NCI-H2196 treated with DMSO at 0.1 percent for 48 hours (cell line): ENCODE results near the gene MRPL17.
A peak's percentile ranks its signal among the peaks of the same experiment; 100 is the strongest.

Experiments used
- DNase-seq: peaks from one replicate; lab custom pipeline; 2025; ENCODE audit not compliant: unreplicated experiment; lab: John Stamatoyannopoulos, UW

Gene MRPL17

GRCh38 chr11:6655020-6655789 is 27.9 kb downstream of the MRPL17 start:
- no peak for DNase-seq

GRCh38 chr11:6654281-6655019 is 28.7 kb downstream of the MRPL17 start:
- no peak for DNase-seq

DNA sequence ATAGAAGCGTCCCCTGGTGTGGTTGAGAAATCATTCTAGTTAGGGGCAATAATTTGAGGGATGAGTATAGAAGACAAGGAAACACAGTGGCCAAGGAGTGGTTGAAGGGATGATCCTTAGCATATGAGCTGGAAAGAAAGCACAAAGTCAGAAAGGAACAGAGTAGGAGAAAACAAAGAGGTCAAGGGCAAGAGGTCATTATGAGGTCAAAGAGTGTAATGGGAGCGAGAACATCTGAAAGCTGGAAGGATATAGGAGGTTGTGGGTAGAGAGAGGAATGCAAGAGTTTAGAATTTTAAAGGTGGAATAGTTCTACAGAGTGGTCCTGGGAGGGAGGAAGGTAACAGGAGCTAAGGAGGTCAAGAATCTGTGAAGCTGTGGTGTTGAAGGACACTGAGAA is 29.5 kb downstream of the MRPL17 start:
- DNase-seq, result no peak

DNA sequence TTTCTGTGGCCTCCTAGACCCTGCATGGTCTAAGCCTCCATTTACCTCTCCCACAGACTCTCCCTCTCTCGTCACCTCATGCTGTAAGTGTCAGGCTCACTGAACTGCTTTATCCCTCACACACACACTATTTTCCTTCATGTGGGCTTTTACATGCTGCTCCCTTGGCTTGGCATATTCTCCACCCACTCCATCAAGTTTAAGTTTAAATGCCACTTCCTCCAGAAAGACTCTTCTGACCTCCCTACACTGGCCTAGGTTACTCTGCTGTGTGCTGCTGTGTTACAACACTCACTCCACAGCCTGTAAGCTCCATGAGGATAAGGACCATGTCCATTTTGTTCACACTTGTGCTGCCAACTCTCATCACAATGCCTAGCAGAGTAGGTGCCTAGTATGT is 30.0 kb downstream of the MRPL17 start:
- DNase-seq, result no peak

DNA sequence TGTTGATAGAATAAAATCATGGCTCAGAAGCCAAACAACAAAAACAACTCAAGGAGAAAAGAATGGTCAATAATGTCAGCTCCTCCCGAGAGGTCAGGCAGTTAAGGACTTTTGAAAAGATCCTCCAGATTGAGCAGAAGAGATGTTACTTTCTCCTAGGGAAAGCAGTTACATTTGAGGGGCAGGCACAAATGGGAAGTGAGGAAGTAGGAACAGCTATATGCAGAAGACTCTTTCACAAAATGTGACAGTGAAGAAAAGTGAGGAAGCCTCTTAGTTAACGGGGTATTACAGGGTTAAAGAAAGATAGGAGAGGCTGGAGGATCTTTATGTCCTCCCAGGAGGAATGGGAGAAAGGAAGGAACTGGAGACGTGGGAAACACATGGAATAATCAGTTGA is 31.0 kb downstream of the MRPL17 start:
- DNase-seq, result no peak

- no peak for DNase-seq
Observed at GRCh38 chr11:6650980-6651379, 32.2 kb downstream of the MRPL17 start.

DNA sequence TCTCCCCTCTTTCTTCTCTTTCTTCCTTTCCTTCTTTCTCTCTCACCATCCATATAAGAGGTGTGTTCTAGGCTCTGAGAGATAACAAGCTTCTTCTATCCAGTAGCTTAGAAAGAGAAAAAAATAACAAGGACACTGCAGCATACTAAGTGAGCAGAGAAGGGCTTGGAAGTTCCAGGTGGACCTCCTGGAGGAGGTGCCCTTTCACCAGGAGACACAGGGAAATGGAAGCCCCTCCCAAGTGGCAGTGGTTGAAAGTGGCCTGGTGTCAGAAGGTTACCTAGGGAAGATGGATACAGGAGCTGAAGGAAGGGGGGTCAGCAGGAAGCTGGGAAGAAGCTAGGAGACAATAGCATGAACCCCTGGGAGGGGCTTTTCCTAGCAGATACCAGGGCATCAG is 33.0 kb downstream of the MRPL17 start:
- no peak for DNase-seq

GRCh38 chr11:6648501-6648900 is 34.6 kb downstream of the MRPL17 start:
- no peak for DNase-seq

DNA sequence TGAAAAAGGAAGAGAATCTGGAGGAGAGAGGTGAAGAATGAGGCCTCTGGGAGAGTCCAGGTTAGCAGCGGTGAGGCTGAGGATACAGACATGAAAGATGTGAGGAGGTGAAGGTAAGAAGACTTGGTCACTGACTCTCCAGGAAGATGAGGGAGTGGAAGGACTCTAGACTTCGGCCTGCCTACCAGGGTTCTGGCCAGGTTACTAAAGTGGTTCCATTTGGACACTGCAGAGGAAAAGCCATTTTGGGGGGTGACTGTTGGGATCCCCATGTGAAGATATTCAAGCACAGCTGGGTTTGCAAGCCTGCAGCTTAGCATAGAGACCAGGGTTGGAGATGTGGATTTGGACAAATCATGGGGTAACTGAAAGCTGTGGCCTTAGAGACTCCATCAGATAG is 35.3 kb downstream of the MRPL17 start:
- DNase-seq, result no peak

- DNase-seq, result no peak
Observed at GRCh38 chr11:6646918-6647679, 36.0 kb downstream of the MRPL17 start.

GRCh38 chr11:6646576-6646917 is 36.6 kb downstream of the MRPL17 start:
- DNase-seq, result no peak

GRCh38 chr11:6646071-6646470 is 37.1 kb downstream of the MRPL17 start:
- no peak for DNase-seq

DNA sequence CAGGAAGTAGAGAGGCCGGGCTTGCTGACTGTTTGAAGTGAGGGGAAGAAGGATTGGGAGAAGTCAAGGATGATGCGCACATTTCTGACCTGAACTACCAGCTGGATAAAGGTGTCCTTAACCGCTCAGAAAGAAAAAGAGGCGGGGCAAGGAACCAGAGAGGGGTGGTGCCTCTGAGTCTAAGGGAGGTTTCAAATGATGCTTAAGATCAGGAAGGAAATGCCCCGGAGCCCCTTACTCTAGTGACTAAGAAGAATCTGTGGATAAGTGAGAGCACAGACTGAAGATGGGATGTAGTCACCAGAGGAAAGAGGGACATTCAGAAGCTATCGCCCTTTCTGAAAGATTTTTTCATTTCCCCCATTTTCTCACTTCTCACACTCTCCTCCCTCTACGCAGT is 40.2 kb downstream of the MRPL17 start:
- DNase-seq, result no peak

- DNase-seq, result no peak
Observed at GRCh38 chr11:6640985-6641701, 42.0 kb downstream of the MRPL17 start.

DNA sequence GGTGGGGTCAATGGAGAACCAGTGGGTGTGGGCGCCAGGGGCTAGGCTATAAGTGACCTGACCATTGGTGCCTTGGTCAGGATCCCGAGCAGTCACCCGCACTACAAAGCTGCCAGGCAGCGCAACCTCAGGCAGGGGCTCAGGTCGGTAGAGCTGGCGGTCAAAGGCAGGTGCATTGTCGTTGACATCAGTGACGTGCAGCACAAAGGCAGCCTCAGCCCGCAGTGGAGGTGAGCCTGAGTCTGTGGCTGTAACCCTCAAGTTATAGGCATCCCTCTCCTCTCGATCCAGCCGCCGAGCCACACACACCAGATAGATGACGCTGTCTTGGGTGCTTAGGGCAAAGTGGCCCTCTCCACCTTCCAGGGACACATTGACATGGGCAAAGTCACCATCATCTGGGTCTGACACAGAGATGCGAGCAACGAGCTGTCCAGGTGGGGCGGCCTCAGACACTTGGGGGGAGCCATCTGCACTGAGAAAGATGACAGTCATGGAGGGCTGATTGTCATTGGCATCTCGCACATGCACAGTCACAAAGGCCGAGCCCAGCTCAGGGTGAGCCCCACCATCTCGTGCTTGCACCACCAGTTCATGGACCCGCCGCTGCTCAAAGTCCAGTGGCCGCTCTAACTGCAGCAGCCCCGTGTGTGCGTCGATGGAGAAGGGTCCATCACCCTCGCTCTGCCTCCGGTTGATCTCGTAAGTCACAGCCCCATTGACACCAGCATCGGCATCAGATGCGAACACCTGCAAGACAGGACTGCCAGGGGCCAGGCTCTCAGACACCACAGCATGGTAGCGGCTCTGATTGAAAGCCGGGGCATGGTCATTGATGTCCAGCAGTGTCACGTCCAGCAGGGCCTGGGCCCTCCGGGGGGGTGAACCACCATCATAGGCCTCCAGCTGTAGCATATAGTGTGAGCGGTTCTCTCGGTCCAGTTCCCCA is 42.8 kb downstream of the MRPL17 start:
- no peak for DNase-seq

- DNase-seq, result peak; percentile 21
Observed at GRCh38 chr11:6638429-6638828, 44.7 kb downstream of the MRPL17 start.

- DNase-seq, result peak; percentile 44
Observed at GRCh38 chr11:6637871-6638270, 45.3 kb downstream of the MRPL17 start.

- DNase-seq, result no peak
Observed at GRCh38 chr11:6636480-6636879, 46.7 kb downstream of the MRPL17 start.

DNA sequence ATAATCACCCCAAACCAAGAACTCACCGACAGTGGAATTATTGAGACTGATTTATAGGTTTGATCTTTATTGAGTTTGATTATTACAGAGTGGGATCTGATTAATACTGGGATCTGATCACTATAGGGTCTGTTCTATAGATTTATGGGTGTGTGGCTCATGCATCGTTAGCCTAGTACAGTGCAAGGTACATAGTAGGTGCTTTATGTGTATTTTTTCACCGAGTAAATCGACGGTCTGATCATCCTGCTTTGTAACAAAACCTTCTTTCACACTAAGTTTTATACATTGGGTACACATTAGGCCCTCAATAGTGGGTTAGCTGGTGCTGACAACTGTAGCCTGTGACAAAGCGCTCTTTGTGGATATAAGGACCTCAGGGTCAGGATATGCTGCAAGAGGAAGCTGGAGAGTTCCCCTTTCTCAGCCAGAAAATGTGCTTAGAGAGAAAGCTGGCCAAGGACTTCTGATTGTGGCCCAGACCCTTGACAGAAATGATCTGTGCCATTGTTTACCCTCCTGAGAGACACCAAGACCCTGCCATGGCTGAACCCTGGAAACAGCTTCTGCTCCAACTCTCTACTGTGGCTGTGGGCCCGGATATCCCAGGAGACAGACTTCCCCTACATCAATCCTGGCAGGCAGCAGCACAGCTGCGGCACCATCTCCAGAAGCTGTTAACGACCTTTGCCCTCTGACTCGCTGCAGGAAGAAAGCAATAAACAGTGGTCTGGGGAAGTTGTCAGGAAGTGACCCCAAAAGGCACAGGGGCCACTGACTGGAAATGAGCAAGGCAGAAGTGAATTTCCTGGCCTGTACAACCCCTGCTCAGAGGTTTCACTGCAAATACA is 47.8 kb downstream of the MRPL17 start:
- no peak for DNase-seq
